ENCODE results near the gene SLC12A6.
"Not testable (repeated sequence)": the region's sequence is repeated elsewhere in the genome, so short reads cannot be mapped to it uniquely, and the experiment has no call there.

Gene SLC12A6

DNA sequence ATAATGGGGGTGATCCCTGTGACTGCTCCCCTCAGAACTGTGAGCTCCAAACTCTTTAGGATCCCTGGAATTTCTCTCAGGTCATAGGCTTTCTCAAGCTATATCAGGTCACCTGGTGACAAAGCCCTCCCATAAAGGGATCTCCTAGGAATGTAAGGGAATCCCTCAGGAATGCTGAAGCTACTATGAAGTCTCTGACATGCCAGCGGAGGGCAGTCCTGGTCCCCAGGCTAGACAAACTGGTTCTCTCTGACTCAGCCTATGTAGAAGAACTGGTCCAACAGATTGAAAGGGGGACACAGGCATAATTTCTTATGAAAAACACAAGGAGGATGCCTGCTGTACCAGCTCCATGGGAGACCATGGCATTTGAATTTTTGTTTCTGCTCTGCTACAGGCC is 22.7 kb upstream of the SLC12A6 start:
- DNase-seq (ENCODE audit: low read depth, low spot score) = no peak
- Histone ChIP-seq H3K9me3 (ENCODE audit: low read depth, low read length) (no peaks in the 10 kb centered on the region), H3K4me3 (no peak overlapping the region), H3K9ac (ENCODE audit: insufficient read length) (no peak overlapping the region), H3K36me3 (ENCODE audit: insufficient read depth, low read length) (no peaks in the 10 kb centered on the region; the same call in 1 of the 2 replicates), H3K27ac (no peak overlapping the region)
- TF ChIP-seq FOXP2 (optimal IDR thresholded peaks at IDR 0.05; ENCODE audit: control extremely low read depth, extremely low read length, insufficient read depth) = no peak

DNA sequence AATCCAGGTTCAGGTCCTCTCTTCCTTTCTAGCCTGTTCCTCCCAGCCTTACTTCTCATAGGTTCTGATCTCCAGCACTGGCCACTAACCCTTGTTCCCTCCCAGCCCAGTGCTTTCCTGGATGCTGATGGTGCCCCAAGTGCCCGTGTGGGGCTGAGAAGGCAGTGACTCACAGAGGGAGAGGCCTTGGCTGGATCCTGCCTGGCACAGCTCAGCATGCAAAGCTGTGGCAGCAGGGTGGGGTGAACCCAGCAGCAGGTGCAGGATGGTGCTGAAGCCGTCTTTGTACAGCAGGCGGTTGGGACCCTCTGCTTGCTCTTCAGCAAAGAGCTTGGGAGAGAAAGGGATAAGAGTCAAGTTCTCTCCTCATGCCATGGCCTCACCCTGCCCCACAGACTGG is 21.8 kb upstream of the SLC12A6 start:
- Histone ChIP-seq H3K27ac (no peak overlapping the region), H3K4me3 (no peak overlapping the region), H3K9ac (ENCODE audit: insufficient read length) (no peak overlapping the region), H3K36me3 (ENCODE audit: insufficient read depth, low read length) (no peaks in the 10 kb centered on the region; the same call in 1 of the 2 replicates), H3K9me3 (ENCODE audit: low read depth, low read length) (no peaks in the 10 kb centered on the region)
- no peak for DNase-seq (ENCODE audit: low read depth, low spot score)
- TF ChIP-seq POLR2AphosphoS5 (IDR thresholded peaks at IDR 0.05; ENCODE audit: borderline replicate concordance, low read depth, low read length) (no peak), FOXP2 (optimal IDR thresholded peaks at IDR 0.05; ENCODE audit: control extremely low read depth, extremely low read length, insufficient read depth) (no peak), EZH2 (IDR thresholded peaks at IDR 0.05) (no peak)

DNA sequence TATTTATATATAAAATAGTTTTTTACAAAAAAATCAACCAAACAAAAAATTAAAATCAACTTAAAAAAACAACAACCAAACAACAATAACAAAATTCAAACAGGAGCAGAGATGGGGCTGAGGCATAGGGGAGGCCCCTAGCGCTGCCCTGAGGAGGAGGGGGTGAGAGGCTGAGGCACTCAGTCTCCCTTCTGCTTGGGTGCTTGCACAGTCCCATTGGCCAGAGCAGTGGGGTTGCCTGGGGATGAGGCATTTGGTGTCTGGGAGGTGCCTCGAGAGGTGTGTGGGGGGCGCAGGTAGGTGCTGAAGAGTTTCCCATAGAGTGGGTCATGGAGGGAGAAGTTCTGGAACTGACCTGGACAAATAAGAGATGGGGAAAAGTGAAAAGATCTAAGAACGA is 21.4 kb upstream of the SLC12A6 start:
- no peak for DNase-seq (ENCODE audit: low read depth, low spot score)
- Histone ChIP-seq H3K36me3 (ENCODE audit: insufficient read depth, low read length) (no peaks in the 10 kb centered on the region; the same call in 1 of the 2 replicates), H3K27ac (no peak overlapping the region), H3K9me3 (ENCODE audit: low read depth, low read length) (no peaks in the 10 kb centered on the region), H3K4me3 (no peak overlapping the region), H3K9ac (ENCODE audit: insufficient read length) (no peak overlapping the region)
- TF ChIP-seq FOXP2 (optimal IDR thresholded peaks at IDR 0.05; ENCODE audit: control extremely low read depth, extremely low read length, insufficient read depth) = no peak
- TF ChIP-seq EZH2 (IDR thresholded peaks at IDR 0.05) = no peak
- no peak for TF ChIP-seq POLR2AphosphoS5 (IDR thresholded peaks at IDR 0.05; ENCODE audit: borderline replicate concordance, low read depth, low read length)

DNA sequence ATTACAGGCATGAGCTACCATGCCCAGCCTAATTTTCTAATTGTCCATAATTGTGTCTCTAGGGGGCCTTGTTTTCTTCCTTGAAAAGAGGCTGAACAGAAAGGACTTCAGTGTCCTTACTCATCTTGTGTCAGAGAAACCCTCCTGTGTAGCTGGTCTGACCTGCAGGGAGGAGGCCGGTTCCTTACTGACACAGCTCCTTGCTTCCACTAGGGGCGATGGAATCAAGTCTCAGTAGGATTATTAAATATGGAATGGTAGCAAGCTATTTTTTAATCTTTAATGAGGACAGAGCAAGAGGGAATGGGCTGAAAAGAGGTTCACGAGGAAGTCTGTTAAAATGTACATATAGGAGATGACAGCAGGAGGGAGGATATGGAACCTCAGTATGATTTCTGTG is 20.8 kb upstream of the SLC12A6 start:
- Histone ChIP-seq H3K4me3 (no peak overlapping the region), H3K9ac (ENCODE audit: insufficient read length) (no peak overlapping the region), H3K36me3 (ENCODE audit: insufficient read depth, low read length) (no peaks in the 10 kb centered on the region; the same call in 1 of the 2 replicates), H3K27ac (no peak overlapping the region), H3K9me3 (ENCODE audit: low read depth, low read length) (no peaks in the 10 kb centered on the region)
- no peak for DNase-seq (ENCODE audit: low read depth, low spot score)
- TF ChIP-seq POLR2AphosphoS5 (IDR thresholded peaks at IDR 0.05; ENCODE audit: borderline replicate concordance, low read depth, low read length) = no peak

DNA sequence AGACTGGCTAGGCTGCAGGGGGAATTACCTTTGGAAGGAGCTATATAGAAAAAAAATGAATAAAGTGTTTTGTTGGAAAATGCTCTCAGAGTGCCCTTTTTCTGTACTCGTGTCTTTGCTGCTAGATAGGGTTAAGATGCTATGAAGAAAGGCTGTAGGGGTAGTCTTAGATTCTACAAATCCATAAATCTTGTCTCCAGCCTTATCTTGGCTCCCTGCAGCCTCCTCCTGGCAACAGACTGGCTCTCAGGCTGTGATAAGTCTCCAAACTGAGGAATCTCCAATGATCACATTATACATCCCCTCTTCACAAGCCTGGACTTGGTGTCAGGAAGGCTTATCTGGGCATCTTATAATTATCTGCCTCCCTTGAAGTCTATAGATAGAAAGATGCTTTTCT is 20.1 kb upstream of the SLC12A6 start:
- no peak overlapping the region for H3K27ac ChIP-seq
- H3K36me3 ChIP-seq (ENCODE audit: insufficient read depth, low read length) = no peaks in the 10 kb centered on the region; the same call in 1 of the 2 replicates
- no peak for DNase-seq (ENCODE audit: low read depth, low spot score)
- H3K4me3 ChIP-seq = no peak overlapping the region
- no peaks in the 10 kb centered on the region for H3K9me3 ChIP-seq (ENCODE audit: low read depth, low read length)
- TF ChIP-seq FOXP2 (optimal IDR thresholded peaks at IDR 0.05; ENCODE audit: control extremely low read depth, extremely low read length, insufficient read depth) (no peak), POLR2AphosphoS5 (IDR thresholded peaks at IDR 0.05; ENCODE audit: borderline replicate concordance, low read depth, low read length) (no peak), EZH2 (IDR thresholded peaks at IDR 0.05) (no peak)
- no peak overlapping the region for H3K9ac ChIP-seq (ENCODE audit: insufficient read length)

DNA sequence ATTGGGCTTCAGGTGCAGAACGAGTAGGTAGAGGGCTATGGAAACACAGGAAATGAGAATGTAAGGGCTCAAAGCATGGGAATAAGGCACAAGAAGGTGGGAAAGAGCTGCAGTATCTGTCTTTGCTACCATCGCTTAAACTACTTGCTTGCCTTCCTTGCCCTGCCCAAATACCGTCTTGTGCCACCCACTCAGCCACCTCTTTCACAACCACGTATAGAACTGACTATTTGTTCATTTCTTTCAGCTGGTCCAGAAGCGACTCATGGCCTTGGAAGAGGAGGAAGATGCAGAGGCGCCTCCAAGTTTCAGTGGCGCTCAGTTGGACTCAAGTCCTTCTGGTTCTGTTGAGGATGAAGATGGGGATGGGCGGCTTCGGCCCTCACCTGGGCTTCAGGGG is 17.7 kb upstream of the SLC12A6 start:
- Histone ChIP-seq H3K36me3 (ENCODE audit: insufficient read depth, low read length) (no peaks in the 10 kb centered on the region; the same call in 1 of the 2 replicates), H3K9me3 (ENCODE audit: low read depth, low read length) (no peaks in the 10 kb centered on the region), H3K27ac (no peak overlapping the region), H3K4me3 (no peak overlapping the region), H3K9ac (ENCODE audit: insufficient read length) (no peak overlapping the region)
- TF ChIP-seq EZH2 (IDR thresholded peaks at IDR 0.05) (no peak), FOXP2 (optimal IDR thresholded peaks at IDR 0.05; ENCODE audit: control extremely low read depth, extremely low read length, insufficient read depth) (no peak), POLR2AphosphoS5 (IDR thresholded peaks at IDR 0.05; ENCODE audit: borderline replicate concordance, low read depth, low read length) (no peak)
- DNase-seq (ENCODE audit: low read depth, low spot score) = no peak

DNA sequence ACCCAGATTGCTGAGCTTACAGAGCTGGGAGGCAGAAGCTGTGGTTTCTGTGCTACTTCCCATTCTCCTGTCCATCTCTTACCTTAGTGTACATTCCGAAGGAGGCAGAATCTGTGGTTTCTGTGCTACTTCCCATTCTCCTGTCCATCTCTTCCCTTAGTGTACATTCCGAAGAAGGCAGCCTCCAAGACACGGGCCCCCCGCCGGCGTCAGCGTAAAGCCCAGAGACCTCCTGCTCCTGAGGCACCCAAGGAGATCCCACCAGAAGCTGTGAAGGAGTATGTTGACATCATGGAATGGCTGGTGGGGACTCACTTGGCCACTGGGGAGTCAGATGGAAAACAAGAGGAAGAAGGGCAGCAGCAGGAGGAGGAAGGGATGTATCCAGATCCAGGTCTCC is 16.7 kb upstream of the SLC12A6 start:
- TF ChIP-seq FOXP2 (optimal IDR thresholded peaks at IDR 0.05; ENCODE audit: control extremely low read depth, extremely low read length, insufficient read depth) (no peak), POLR2AphosphoS5 (IDR thresholded peaks at IDR 0.05; ENCODE audit: borderline replicate concordance, low read depth, low read length) (no peak), EZH2 (IDR thresholded peaks at IDR 0.05) (no peak)
- H3K4me3 ChIP-seq = no peak overlapping the region
- H3K36me3 ChIP-seq (ENCODE audit: insufficient read depth, low read length) = no peaks in the 10 kb centered on the region; the same call in 1 of the 2 replicates
- no peak overlapping the region for H3K27ac ChIP-seq
- H3K9ac ChIP-seq (ENCODE audit: insufficient read length) = no peak overlapping the region
- H3K9me3 ChIP-seq (ENCODE audit: low read depth, low read length) = no peaks in the 10 kb centered on the region
- no peak for DNase-seq (ENCODE audit: low read depth, low spot score)

DNA sequence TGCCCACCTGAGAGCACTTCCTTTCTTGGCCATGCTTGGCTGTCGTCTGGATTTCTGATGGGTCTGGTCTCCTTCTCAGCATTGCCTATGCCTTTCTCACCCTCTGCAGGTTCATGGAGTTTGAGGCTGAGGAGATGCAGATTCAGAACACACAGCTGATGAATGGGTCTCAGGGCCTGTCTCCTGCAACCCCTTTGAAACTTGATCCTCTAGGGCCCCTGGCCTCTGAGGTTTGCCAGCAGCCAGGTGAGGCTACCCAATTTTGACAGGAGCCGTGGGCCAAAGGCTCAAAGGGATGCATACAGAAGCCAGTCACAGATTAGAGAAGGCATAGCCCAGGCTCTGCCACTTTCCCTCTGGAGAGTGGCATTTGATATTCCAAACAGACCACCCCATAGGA is 16.0 kb upstream of the SLC12A6 start:
- H3K9me3 ChIP-seq (ENCODE audit: low read depth, low read length) = no peaks in the 10 kb centered on the region
- H3K36me3 ChIP-seq (ENCODE audit: insufficient read depth, low read length) = no peaks in the 10 kb centered on the region
- H3K27ac ChIP-seq = no peak overlapping the region
- H3K4me3 ChIP-seq = no peak overlapping the region
- TF ChIP-seq FOXP2 (optimal IDR thresholded peaks at IDR 0.05; ENCODE audit: control extremely low read depth, extremely low read length, insufficient read depth) (no peak), POLR2AphosphoS5 (IDR thresholded peaks at IDR 0.05; ENCODE audit: borderline replicate concordance, low read depth, low read length) (no peak), EZH2 (IDR thresholded peaks at IDR 0.05) (no peak)
- DNase-seq (ENCODE audit: low read depth, low spot score) = no peak
- H3K9ac ChIP-seq (ENCODE audit: insufficient read length) = no peak overlapping the region

DNA sequence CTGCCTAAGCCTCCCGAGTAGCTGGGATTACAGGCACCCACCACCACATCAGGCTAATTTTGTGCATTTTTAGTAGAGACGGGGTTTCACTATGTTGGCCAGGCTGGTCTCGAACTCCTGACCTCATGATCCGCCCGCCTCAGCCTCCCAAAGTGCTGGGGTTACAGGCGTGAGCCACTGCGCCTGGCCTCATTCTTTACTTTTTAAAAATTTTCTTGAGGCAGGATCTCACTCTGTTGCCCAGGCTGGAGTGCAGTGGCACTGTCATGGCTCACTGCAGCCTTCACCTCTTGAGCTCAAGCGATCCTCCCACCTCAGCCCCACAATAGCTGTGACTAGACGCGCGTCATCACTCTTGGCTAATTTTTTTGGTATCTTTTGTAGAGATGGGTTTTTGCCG is 15.4 kb upstream of the SLC12A6 start:
- not testable (repeated sequence) for H3K9ac ChIP-seq (ENCODE audit: insufficient read length); H3K27ac ChIP-seq; H3K9me3 ChIP-seq (ENCODE audit: low read depth, low read length); H3K36me3 ChIP-seq (ENCODE audit: insufficient read depth, low read length); DNase-seq (ENCODE audit: low read depth, low spot score); H3K4me3 ChIP-seq

All from SK-N-MC (cell line).